PFSK-1 (cell line): ENCODE data around the gene MAGEA2B.
"Not testable (repeated sequence)": the region's sequence is repeated elsewhere in the genome, so short reads cannot be mapped to it uniquely, and the experiment has no call there.

Experiments
- FOXP2 ChIP-seq: optimal IDR thresholded peaks from 2 replicates; pipeline ENCODE3; 2011; ENCODE audit warnings: borderline replicate concordance, control low read depth, inconsistent platforms; ENCODE audit not compliant: insufficient read depth; ENCODE audit errors: extremely low read length, extremely low read depth
- POLR2AphosphoS5 ChIP-seq: IDR thresholded peaks from 2 replicates; pipeline ENCODE4 v1.6.1; 2012; ENCODE audit warnings: low read depth, mild to moderate bottlenecking, control low read depth, low read length, moderate library complexity
- REST ChIP-seq, 2 experiments: IDR thresholded peaks; 2 replicates each; pipeline versions ENCODE4 v1.6.1 to v1.8.0; 2011 to 2012; ENCODE audit warnings: low read depth in 2 of 2, low read length in 2 of 2, control low read depth in 1 of 2, inconsistent platforms in 1 of 2, mild to moderate bottlenecking in 1 of 2, moderate library complexity in 1 of 2; ENCODE audit not compliant: insufficient read depth in 1 of 2
- SIN3A ChIP-seq: IDR thresholded peaks from 2 replicates; pipeline ENCODE4 v1.6.1; 2012; ENCODE audit warnings: mild to moderate bottlenecking, low read length, moderate library complexity, borderline replicate concordance; ENCODE audit not compliant: insufficient read depth
- TAF1 ChIP-seq: IDR thresholded peaks from 2 replicates; pipeline ENCODE4 v1.6.1; 2012; ENCODE audit warnings: low read length, control low read depth, borderline replicate concordance; ENCODE audit not compliant: insufficient read depth

MAGEA2B gene

GRCh38 chrX:152735101-152735500 lies 20.7 kb downstream of the MAGEA2B start:
- TF ChIP-seq REST (IDR thresholded peaks at IDR 0.05; ENCODE audit: insufficient read depth in 1 of 2, low read depth in 2 of 2, low read length in 2 of 2) (no peak), POLR2AphosphoS5 (no peak), SIN3A (no peak), TAF1 (no peak)

GRCh38 chrX:152735860-152736511 lies 21.6 kb downstream of the MAGEA2B start:
- TF ChIP-seq TAF1 (no peak), REST (IDR thresholded peaks at IDR 0.05; ENCODE audit: insufficient read depth in 1 of 2, low read depth in 2 of 2, low read length in 2 of 2) (no peak), SIN3A (no peak), FOXP2 (no peak)

DNA sequence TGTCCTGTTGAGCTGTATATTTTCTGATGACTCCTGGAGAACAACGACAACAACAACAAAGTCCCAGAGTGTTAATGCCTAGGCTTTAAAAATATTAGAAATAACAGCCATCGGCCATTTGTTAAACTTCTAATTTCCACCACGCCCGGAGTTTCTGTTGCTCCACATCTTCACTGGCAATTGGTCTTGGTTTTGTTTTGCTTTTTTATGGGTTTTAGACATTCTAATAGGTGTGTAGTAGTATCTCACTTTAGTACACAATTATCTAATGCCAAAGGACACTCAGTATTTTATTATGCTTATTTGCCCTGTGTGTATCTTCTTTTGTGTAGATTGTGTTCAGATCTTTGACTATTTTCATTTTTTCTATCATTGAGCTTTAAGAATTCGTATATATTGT lies 24.1 kb downstream of the MAGEA2B start:
- TF ChIP-seq SIN3A (no peak), REST (IDR thresholded peaks at IDR 0.05; ENCODE audit: insufficient read depth in 1 of 2, low read depth in 2 of 2, low read length in 2 of 2) (no peak), POLR2AphosphoS5 (no peak), FOXP2 (no peak), TAF1 (no peak)

DNA sequence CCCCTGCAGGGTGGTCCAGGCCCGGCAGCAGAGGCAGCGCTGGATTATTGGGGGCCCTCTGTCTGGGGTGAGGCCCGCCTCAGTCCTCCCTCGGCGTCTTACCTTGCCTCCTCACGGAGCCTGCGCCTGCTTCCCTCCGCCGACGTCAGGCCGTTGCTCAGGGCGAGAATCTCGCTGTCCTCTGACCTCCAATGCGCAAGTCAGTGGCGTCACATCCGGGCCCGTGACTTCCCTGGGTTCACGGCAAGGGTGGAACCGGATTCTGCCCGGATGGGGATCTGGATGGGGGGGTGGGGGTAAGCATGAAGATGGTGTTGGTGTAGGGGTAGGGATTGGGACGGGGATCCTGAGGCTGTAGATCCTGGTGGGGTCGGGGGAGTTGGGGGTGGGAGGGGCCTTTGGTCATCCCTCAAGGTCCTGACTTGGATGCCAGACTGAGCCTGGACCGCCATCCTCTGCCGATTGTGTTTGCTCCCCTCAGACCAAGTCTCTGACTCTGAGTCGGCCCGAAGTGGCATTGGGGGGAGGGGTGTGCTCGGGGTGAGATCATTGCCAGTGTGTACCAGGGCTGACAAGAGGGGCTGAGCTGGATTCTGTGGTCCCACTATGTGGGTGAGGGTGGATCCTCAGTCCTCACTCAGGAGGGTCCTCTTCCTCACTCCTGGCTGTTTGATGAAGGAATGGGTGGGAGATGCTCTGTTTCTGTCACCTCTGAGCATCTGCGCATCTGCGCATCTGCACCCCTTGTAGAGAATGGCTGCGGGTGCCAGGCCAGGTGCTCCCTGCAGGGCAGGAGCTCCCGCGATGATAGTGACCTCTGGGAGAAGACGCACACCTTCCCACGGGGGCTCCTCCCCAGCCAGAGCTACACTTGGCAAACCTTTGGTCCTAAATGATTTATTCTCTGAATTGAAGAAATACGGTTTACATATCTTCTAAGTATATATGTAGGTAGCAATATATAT lies 39.5 kb downstream of the MAGEA2B start, which contains the start of gene MAGEA2:
MAGEA2 (minus strand) TSS at position 157 of the 965 bp plus-strand sequence. CDS start 2,479 bp downstream, outside the sequence.
- not testable (repeated sequence) for TF ChIP-seq POLR2AphosphoS5; REST (IDR thresholded peaks at IDR 0.05; ENCODE audit: insufficient read depth in 1 of 2, low read depth in 2 of 2, low read length in 2 of 2); TAF1
